UCSD-AML1 (cell line): ENCODE data around the gene HDLBP.

Experiments
- DNase-seq: peaks from one replicate; lab custom pipeline; 2025; ENCODE audit not compliant: unreplicated experiment; lab: John Stamatoyannopoulos, UW

The HDLBP gene

DNA sequence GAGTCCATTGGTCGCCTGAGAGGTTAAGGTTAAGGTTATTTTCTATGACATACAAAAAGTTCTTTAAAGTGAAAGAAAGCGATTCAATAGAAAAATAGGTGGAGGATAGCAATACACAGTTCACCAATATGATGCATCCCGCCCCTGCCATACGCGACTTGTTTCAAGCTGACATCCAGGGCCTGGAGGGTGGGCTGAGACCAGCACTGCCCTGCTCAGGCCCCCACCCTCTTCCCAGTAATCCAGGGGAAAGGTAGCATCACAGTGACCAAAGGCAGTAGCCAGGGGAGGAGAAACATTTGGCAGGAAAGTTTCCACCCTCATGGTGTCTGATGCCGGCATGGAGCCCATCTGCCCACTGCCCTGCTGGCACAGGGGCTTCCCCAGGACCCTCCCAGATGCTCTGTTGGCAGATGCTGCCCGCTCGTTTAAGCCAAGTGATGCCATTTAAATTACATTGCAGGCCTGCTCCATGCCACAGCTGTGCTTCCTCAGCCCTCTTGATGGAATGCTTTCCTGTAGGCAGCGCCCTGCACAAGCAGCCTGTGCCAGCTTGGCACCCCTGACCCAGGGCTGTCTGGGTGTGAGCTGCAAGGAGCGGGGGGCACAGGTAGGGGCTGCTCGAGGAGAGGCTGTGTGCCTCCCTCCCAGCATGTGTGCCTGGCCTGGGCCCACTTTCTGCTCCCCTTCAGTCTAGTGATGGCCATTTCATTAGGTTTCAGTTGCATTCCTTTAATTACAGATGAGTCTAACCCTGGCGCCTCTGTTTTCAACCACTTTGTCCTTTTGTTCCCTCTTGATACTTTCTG is 137.7 kb downstream of the HDLBP start:
- DNase-seq, result no peak
